Vagina (tissue), 2 donors: ENCODE results near the gene DMKN. TPM values are rescaled to one million over a fixed set of nuclear protein-coding genes. Genes with fewer than 3 reads are reported as not detected.
"Not testable (repeated sequence)": the region's sequence is repeated elsewhere in the genome, so short reads cannot be mapped to it uniquely, and the experiment has no call there.

Source experiments
- DNase-seq, 2 donors: peaks; one replicate each; pipeline ENCODE4 v3.0.0-alpha.2; 2017; ENCODE audit errors: extremely low spot score in 2 of 2
- H3K27ac ChIP-seq: fragments of 200-600 bp; sonication (generic); one replicate; pipeline ENCODE4 v1.5.1; 2019
- H3K27me3 ChIP-seq: fragments of 200-600 bp; sonication (generic); one replicate; pipeline ENCODE4 v1.5.1; 2019
- H3K36me3 ChIP-seq, 2 donors: fragments of 200-600 bp; sonication (generic); one replicate each; pipeline ENCODE4 v1.5.1; 2017 to 2019
- H3K4me1 ChIP-seq: fragments of 200-600 bp; sonication (generic); one replicate; pipeline ENCODE4 v1.5.1; 2019
- H3K4me3 ChIP-seq, 2 donors: fragments of 200-600 bp; sonication (generic); 1 replicate in 1 of 2; 2 replicates in 1 of 2; pipeline ENCODE4 v1.5.1; 2016 to 2019
- H3K9me3 ChIP-seq: fragments of 200-600 bp; sonication (generic); one replicate; pipeline ENCODE4 v1.5.1; 2019
- POLR2A ChIP-seq, 2 donors: fragments of 450-650 bp; IDR thresholded peaks; one replicate each; pipeline ENCODE4 v1.6.1; 2017; ENCODE audit warnings: antibody characterized with exemption in 2 of 2, mild to moderate bottlenecking in 2 of 2, moderate library complexity in 2 of 2
- POLR2AphosphoS5 ChIP-seq, 2 donors: sonication (generic); formaldehyde crosslinking; IDR thresholded peaks; one replicate each; pipeline ENCODE4 v1.9.0; 2017; ENCODE audit warnings: antibody characterized with exemption in 2 of 2, mild to moderate bottlenecking in 2 of 2, low read depth in 1 of 2; ENCODE audit not compliant: insufficient read depth in 1 of 2
- intact Hi-C: fragments of 100-400 bp; cut with DNase I; formaldehyde crosslinking; loops from one replicate; pipeline ENCODE4 v1.15.1; 2023
- total RNA-seq: library from RNA; depleted of rRNA; stranded (reverse); fragments of >200 nt; gene quantifications from one replicate; pipeline ENCODE4 v1.2.3, GENCODE V29; 2016
- TF ChIP-seq, protein P1 (sequence below), 3 experiments: fragments of 450-650 bp in 2 of 3; fragments of 200-600 bp in 1 of 3; sonication (generic) in 1 of 3; IDR thresholded peaks; one replicate each; pipeline ENCODE4 v1.5.1; 2017 to 2019; ENCODE audit warnings: antibody characterized with exemption in 3 of 3, mild to moderate bottlenecking in 2 of 3, moderate library complexity in 2 of 3

Gene DMKN
- total RNA-seq, 1 donor from 2014 or later = 237 TPM

DNA sequence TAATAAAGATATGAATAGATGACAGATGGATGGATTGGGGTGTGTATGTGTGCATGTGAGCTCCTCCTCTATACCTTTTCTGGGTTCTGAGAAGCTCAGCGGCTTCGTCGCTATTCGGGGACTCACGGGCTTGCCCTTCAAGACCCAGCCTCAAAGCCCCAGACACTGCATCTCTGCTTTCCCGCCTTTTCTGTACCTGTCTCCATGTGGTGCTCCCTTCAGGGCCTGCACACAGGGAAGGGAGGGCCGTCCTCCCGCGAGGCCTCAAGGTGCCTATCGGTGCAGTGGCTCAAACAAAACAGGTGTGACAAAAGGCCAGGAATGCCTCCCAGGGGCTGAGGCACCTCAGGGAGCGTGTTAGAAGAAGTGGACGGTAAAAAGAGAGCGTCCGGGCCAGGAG is 39.3 kb downstream of the DMKN start:
- no peaks in the 10 kb centered on the region for H3K9me3 ChIP-seq
- intact Hi-C loops = no loop called here
- TF ChIP-seq, protein P1, sequence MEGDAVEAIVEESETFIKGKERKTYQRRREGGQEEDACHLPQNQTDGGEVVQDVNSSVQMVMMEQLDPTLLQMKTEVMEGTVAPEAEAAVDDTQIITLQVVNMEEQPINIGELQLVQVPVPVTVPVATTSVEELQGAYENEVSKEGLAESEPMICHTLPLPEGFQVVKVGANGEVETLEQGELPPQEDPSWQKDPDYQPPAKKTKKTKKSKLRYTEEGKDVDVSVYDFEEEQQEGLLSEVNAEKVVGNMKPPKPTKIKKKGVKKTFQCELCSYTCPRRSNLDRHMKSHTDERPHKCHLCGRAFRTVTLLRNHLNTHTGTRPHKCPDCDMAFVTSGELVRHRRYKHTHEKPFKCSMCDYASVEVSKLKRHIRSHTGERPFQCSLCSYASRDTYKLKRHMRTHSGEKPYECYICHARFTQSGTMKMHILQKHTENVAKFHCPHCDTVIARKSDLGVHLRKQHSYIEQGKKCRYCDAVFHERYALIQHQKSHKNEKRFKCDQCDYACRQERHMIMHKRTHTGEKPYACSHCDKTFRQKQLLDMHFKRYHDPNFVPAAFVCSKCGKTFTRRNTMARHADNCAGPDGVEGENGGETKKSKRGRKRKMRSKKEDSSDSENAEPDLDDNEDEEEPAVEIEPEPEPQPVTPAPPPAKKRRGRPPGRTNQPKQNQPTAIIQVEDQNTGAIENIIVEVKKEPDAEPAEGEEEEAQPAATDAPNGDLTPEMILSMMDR (IDR thresholded peaks at IDR 0.05) = no peak
- TF ChIP-seq POLR2AphosphoS5 (IDR thresholded peaks at IDR 0.05; ENCODE audit: insufficient read depth in 1 of 2, low read depth in 1 of 2) = no peak
- TF ChIP-seq POLR2A (IDR thresholded peaks at IDR 0.05) = no peak

DNA sequence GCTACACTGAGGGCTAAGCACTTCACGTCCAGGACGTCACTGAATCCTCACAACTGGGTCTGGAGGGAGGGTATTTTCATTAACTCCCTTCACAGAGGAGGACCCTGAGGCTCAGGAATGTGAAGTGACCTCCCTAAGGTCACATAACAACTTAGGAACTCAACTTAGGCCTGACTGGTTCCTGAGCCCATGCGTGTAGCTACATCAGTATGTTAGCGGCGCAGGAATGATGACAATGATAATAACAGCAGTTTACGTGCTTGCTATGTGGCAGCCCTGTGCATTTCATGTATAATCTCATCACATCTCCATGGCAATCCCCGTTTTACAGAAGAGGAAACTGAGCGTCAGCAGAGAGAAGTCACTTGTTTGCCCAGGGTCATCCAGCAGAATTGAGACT is 41.5 kb downstream of the DMKN start:
- intact Hi-C loops = no loop called here

More for the DNA sequence above, 39.3 kb downstream of the DMKN start:
- H3K27ac ChIP-seq = no peak overlapping the region
- H3K36me3 ChIP-seq = no peaks in the 10 kb centered on the region
- H3K4me3 ChIP-seq = no peak overlapping the region
- H3K4me1 ChIP-seq = no peaks in the 10 kb centered on the region
- no peak for DNase-seq
- H3K27me3 ChIP-seq = no peaks in the 10 kb centered on the region

DNA sequence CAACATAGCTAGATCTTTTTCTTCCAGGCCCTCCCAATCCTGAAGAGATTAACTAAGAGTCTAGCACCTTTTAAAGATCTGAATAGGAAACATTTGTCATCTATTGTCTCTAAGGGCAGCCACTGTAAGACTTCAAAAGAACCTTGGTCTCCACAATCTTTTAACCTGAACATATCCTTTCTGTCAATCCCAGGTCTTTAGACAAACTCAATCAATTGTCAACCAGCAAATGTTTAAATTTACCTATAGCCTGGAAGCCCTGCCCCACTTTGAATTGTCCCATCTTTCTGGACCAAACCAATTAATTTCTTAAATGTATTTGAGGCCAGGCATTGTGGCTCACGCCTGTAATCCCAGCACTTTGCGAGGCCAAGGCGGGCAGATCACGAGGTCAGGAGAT is 42.4 kb downstream of the DMKN start:
- H3K4me3 ChIP-seq, intact Hi-C loops, H3K4me1 ChIP-seq, H3K27ac ChIP-seq, H3K9me3 ChIP-seq, DNase-seq, H3K36me3 ChIP-seq, H3K27me3 ChIP-seq: not testable (repeated sequence)

More for the DNA sequence above, 41.5 kb downstream of the DMKN start:
- Histone ChIP-seq H3K4me3 (no peak overlapping the region), H3K9me3 (no peaks in the 10 kb centered on the region), H3K4me1 (no peaks in the 10 kb centered on the region), H3K36me3 (no peaks in the 10 kb centered on the region), H3K27ac (no peak overlapping the region), H3K27me3 (no peaks in the 10 kb centered on the region)
- no peak for DNase-seq
- TF ChIP-seq POLR2A (IDR thresholded peaks at IDR 0.05) (no peak), POLR2AphosphoS5 (IDR thresholded peaks at IDR 0.05; ENCODE audit: insufficient read depth in 1 of 2, low read depth in 1 of 2) (no peak)
- TF ChIP-seq, protein P1 (IDR thresholded peaks at IDR 0.05) = no peak

DNA sequence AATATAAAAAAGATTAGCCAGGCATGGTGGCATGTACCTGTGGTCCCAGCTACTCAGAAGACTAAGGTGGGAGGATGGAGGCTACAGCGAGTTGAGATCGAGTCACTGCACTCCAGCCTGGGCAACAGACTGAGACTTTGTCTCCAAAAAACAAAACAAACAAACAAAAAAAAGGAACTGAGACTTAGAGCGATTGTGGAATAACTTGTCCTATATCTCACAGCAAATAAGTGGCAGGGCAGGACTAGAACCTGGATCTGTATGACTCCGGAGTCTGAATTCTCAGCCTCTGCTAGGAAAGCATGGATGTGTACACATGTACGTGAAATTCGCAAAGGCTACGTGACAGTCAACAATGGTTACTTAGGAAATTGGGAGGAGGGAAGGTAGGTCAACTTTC is 43.3 kb downstream of the DMKN start:
- intact Hi-C loops = no loop called here

DNA sequence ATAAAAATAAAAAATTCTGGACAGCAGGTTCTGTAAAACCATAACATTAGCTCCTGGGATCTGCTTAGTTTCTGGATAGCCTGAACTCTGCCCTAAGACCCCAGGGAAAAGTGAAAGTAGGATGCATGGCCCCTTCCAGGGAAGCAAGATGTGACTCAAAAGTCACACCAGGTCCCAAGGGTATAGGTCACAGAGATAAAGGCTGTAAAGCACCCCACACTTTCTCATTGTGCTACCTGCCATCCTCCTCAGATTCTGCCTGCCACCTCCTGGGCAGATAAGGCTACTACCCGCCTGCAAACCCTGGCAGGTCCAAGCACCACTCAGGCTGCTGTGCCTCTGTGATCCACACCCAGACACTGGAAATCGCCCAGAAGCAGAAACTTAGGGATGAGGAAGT is 44.8 kb downstream of the DMKN start:
- Histone ChIP-seq H3K4me1 (no peaks in the 10 kb centered on the region), H3K36me3 (no peaks in the 10 kb centered on the region), H3K4me3 (no peak overlapping the region), H3K9me3 (no peaks in the 10 kb centered on the region), H3K27me3 (no peaks in the 10 kb centered on the region), H3K27ac (no peak overlapping the region)
- DNase-seq = no peak
- no peak for TF ChIP-seq POLR2AphosphoS5 (IDR thresholded peaks at IDR 0.05; ENCODE audit: insufficient read depth in 1 of 2, low read depth in 1 of 2)
- TF ChIP-seq, protein P1 (IDR thresholded peaks at IDR 0.05) = peak in 2 of 3 experiments; percentile 13 to 36
- intact Hi-C loops = no loop called here

More for the DNA sequence above, 43.3 kb downstream of the DMKN start:
- no peak for DNase-seq
- Histone ChIP-seq H3K36me3 (no peaks in the 10 kb centered on the region), H3K4me1 (no peaks in the 10 kb centered on the region), H3K27me3 (no peaks in the 10 kb centered on the region), H3K4me3 (no peak overlapping the region), H3K9me3 (no peaks in the 10 kb centered on the region), H3K27ac (no peak overlapping the region)
- TF ChIP-seq POLR2AphosphoS5 (IDR thresholded peaks at IDR 0.05; ENCODE audit: insufficient read depth in 1 of 2, low read depth in 1 of 2) (no peak), POLR2A (IDR thresholded peaks at IDR 0.05) (no peak)

DNA sequence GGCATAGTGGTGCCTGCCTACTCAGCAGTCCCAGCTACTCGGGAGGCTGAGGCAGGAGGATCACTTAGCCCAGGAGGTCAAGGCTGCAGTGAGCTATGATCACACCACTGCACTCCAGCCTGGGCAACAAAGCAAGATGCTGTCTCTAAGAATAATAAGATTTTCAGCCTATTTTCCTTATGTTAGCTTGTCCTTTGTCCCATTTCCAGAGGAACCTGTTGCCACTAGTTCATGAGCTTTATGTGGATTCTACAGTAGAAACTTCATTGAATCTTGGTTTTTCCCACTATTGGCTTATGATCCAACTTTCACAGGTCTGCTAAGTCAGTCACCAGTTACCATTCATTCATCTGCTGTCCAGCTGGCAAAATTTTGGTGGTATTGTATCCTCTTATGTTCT is 47.2 kb downstream of the DMKN start:
- no peak overlapping the region for H3K27ac ChIP-seq
- H3K4me1 ChIP-seq = no peaks in the 10 kb centered on the region
- no peak overlapping the region for H3K4me3 ChIP-seq
- TF ChIP-seq POLR2AphosphoS5 (IDR thresholded peaks at IDR 0.05; ENCODE audit: insufficient read depth in 1 of 2, low read depth in 1 of 2) (no peak), POLR2A (IDR thresholded peaks at IDR 0.05) (no peak)
- TF ChIP-seq, protein P1 (IDR thresholded peaks at IDR 0.05) = no peak
- no peaks in the 10 kb centered on the region for H3K27me3 ChIP-seq
- H3K36me3 ChIP-seq = no peaks in the 10 kb centered on the region
- DNase-seq = no peak
- H3K9me3 ChIP-seq = no peaks in the 10 kb centered on the region
- intact Hi-C loops = no loop called here

DNA sequence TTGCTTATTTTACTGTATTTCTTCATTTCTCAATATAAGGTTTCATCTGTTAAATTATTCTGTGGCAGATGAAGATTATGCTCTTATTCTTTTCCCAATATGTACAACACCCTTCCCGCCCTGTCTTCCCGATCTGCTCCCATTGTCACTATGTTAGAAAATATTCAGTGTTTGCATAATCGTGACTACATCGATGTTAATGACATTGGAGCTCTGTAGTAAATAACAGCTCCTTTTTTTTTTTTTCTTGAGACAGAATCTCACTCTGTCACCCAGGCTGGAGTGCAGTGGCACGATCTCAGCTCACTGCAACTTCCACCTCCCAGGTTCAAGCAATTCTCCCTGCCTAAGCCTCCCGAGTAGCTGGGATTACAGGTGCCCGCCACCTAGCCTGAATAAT is 50.5 kb downstream of the DMKN start:
- DNase-seq, H3K27ac ChIP-seq, H3K4me1 ChIP-seq, H3K4me3 ChIP-seq, H3K9me3 ChIP-seq, intact Hi-C loops, H3K27me3 ChIP-seq, H3K36me3 ChIP-seq: not testable (repeated sequence)
